Measurements from ENCODE around the gene ZBTB32. TPM values are rescaled to one million over a fixed set of nuclear protein-coding genes. Genes with fewer than 3 reads are reported as not detected.
"Not testable (repeated sequence)": the region's sequence is repeated elsewhere in the genome, so short reads cannot be mapped to it uniquely, and the experiment has no call there.

ZBTB32 gene
- total RNA-seq, 2 experiments from 2014 or later: 2.2 to 3.3 TPM

DNA sequence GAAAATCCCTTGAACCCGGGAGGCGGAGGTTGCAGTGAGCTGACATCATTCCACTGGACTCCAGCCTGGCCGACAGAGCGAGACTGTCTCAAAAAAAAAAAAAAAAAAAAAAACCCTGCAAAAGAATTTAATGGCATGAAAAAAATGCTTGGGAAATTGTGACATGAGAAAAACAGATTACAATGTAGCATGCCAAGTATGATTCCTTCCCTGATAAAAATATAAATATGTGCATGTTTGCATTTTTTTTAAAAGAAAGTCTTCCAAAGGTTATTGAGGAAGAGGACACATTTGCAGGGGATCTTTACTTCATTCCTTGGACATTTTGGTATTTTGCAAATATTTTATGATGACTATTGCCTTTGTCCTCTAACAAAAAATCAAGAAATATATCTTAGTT, 14.5 kb upstream of the ZBTB32 start:
- Histone ChIP-seq H3K27me3 (ENCODE audit: control insufficient read depth in 1 of 2, insufficient read depth in 2 of 2, low read length in 2 of 2) (no peaks in the 10 kb centered on the region), H3K27ac (ENCODE audit: low read depth in 1 of 2, low read length in 2 of 2) (no peak overlapping the region), H3K9me3 (ENCODE audit: control insufficient read depth in 1 of 2, insufficient read depth in 1 of 2, low read length in 2 of 2) (no peaks in the 10 kb centered on the region), H3K4me3 (ENCODE audit: low read length) (no peak overlapping the region), H3K4me1 (ENCODE audit: insufficient read depth, low read length) (peaks cover 5% of the 10 kb centered on the region), H3K36me3 (ENCODE audit: insufficient read depth, low read length) (no peaks in the 10 kb centered on the region)
- H3K9me3 Mint-ChIP-seq: no peaks in the 10 kb centered on the region
- no peak overlapping the region for H3K27ac Mint-ChIP-seq
- no peaks in the 10 kb centered on the region for H3K27me3 Mint-ChIP-seq
- H3K4me3 Mint-ChIP-seq: no peak overlapping the region
- DNase-seq: no peak
- TF ChIP-seq, protein P1, sequence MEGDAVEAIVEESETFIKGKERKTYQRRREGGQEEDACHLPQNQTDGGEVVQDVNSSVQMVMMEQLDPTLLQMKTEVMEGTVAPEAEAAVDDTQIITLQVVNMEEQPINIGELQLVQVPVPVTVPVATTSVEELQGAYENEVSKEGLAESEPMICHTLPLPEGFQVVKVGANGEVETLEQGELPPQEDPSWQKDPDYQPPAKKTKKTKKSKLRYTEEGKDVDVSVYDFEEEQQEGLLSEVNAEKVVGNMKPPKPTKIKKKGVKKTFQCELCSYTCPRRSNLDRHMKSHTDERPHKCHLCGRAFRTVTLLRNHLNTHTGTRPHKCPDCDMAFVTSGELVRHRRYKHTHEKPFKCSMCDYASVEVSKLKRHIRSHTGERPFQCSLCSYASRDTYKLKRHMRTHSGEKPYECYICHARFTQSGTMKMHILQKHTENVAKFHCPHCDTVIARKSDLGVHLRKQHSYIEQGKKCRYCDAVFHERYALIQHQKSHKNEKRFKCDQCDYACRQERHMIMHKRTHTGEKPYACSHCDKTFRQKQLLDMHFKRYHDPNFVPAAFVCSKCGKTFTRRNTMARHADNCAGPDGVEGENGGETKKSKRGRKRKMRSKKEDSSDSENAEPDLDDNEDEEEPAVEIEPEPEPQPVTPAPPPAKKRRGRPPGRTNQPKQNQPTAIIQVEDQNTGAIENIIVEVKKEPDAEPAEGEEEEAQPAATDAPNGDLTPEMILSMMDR (IDR thresholded peaks at IDR 0.05): no peak
- POLR2A ChIA-PET: no interaction called here
- no peaks in the 10 kb centered on the region for H3K36me3 Mint-ChIP-seq (ENCODE audit: low read depth)
- ATAC-seq (ENCODE audit: poor library complexity): no peak
- H3K4me1 Mint-ChIP-seq (ENCODE audit: low read depth): no peaks in the 10 kb centered on the region
- intact Hi-C loops (cut with DNase I, micrococcal nuclease): loop anchor here (5.0 kb wide), 1 partner anchor 67 kb away; the partner anchor contains the start of genes HSPB6 (in 2 of the 2) and PROSER3 (in 2 of the 2)
- CTCF ChIA-PET: interaction anchor here (0.7 kb wide), 1 partner anchor 1042 kb away, joined by 3 read pairs; no protein-coding TSS in a partner anchor

DNA sequence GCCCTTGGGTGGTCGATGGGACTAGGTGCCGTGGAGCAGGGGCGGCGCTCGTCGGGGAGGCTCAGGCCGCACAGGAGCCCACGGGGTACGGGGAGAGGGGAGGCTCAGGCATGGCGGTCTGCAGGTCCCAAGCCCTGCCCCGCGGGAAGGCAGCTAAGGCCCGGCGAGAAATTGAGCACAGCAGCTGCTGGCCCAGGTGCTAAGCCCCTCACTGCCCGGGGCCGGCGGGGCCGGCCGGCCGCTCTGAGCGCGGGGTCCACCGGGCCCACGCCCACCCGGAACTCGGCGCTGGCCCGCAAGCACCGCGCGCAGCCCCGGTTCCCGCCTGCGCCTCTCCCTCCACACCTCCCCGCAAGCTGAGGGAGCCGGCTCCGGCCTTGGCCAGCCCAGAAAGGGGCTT, 13.3 kb upstream of the ZBTB32 start:
- not testable (repeated sequence) for H3K36me3 Mint-ChIP-seq (ENCODE audit: low read depth)

DNA sequence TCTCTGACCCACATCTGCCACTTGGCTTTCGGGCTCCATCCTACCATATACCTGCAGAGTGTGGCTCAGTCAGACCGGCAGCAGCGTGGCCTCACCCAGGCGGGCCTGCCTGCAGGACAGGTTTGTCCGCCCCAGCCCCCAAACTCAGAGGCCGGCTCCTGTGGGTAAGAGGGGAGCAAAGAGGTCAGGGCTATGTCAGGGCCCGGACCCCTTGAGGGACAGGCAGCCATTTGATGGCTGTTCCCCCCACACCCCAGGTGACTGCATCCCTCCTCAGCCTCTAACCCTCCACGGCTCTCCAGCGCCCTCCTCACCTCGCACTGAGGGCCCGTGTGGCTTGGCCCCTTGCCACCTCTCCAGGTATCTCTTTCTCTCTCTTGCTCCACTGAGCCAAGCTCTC, 12.3 kb upstream of the ZBTB32 start:
- ATAC-seq (ENCODE audit: poor library complexity): no peak
- no peak for DNase-seq
- no peaks in the 10 kb centered on the region for H3K9me3 ChIP-seq (ENCODE audit: control insufficient read depth in 1 of 2, insufficient read depth in 1 of 2, low read length in 2 of 2)
- no peaks in the 10 kb centered on the region for H3K9me3 Mint-ChIP-seq
- ChIA-PET CTCF (interaction anchor here (1.2 kb wide), 1 partner anchor 21 kb away, joined by 3 read pairs; no protein-coding TSS in a partner anchor), POLR2A (interaction anchor here (1.5 kb wide), 1 partner anchor 24 kb away, joined by 3 read pairs; no protein-coding TSS in a partner anchor)
- H3K4me3 Mint-ChIP-seq: no peak overlapping the region
- no peak overlapping the region for H3K27ac Mint-ChIP-seq
- no peaks in the 10 kb centered on the region for H3K4me1 Mint-ChIP-seq (ENCODE audit: low read depth)
- TF ChIP-seq, protein P1 (IDR thresholded peaks at IDR 0.05): no peak
- H3K4me3 ChIP-seq (ENCODE audit: low read length): no peak overlapping the region
- H3K4me1 ChIP-seq (ENCODE audit: insufficient read depth, low read length): peaks cover 5% of the 10 kb centered on the region
- no peaks in the 10 kb centered on the region for H3K27me3 ChIP-seq (ENCODE audit: control insufficient read depth in 1 of 2, insufficient read depth in 2 of 2, low read length in 2 of 2)
- no peak overlapping the region for H3K27ac ChIP-seq (ENCODE audit: low read depth in 1 of 2, low read length in 2 of 2)
- no peaks in the 10 kb centered on the region for H3K36me3 Mint-ChIP-seq (ENCODE audit: low read depth)
- intact Hi-C loops (cut with DNase I, micrococcal nuclease): loop anchor here (2.0 to 5.0 kb wide), 2 partner anchors 65 to 191 kb away; partner anchors contain the start of genes HSPB6 (in 2 of the 2) and PROSER3 (in 2 of the 2)
- H3K36me3 ChIP-seq (ENCODE audit: insufficient read depth, low read length): no peaks in the 10 kb centered on the region
- H3K27me3 Mint-ChIP-seq: no peaks in the 10 kb centered on the region

More for the DNA sequence above, 13.3 kb upstream of the ZBTB32 start:
- H3K4me3 ChIP-seq (ENCODE audit: low read length); ATAC-seq (ENCODE audit: poor library complexity); H3K27me3 Mint-ChIP-seq; H3K4me3 Mint-ChIP-seq; DNase-seq; H3K27ac ChIP-seq (ENCODE audit: low read depth in 1 of 2, low read length in 2 of 2); H3K27ac Mint-ChIP-seq; H3K27me3 ChIP-seq (ENCODE audit: control insufficient read depth in 1 of 2, insufficient read depth in 2 of 2, low read length in 2 of 2); POLR2A ChIA-PET; H3K36me3 ChIP-seq (ENCODE audit: insufficient read depth, low read length); H3K9me3 Mint-ChIP-seq; H3K4me1 Mint-ChIP-seq (ENCODE audit: low read depth); H3K9me3 ChIP-seq (ENCODE audit: control insufficient read depth in 1 of 2, insufficient read depth in 1 of 2, low read length in 2 of 2); H3K4me1 ChIP-seq (ENCODE audit: insufficient read depth, low read length); CTCF ChIA-PET: not testable (repeated sequence)
- intact Hi-C loops (cut with DNase I, micrococcal nuclease): loop anchor here (5.0 kb wide), 1 partner anchor 66 kb away; the partner anchor contains the start of genes HSPB6 (in 2 of the 2) and PROSER3 (in 2 of the 2)

Data from CD4-positive, alpha-beta T cell (primary cell).